ENCODE data around the gene OR6C68.

GRCh38 chr12:55499810-55500252, 7.7 kb downstream of the OR6C68 start:
- TF ChIP-seq, protein P1, sequence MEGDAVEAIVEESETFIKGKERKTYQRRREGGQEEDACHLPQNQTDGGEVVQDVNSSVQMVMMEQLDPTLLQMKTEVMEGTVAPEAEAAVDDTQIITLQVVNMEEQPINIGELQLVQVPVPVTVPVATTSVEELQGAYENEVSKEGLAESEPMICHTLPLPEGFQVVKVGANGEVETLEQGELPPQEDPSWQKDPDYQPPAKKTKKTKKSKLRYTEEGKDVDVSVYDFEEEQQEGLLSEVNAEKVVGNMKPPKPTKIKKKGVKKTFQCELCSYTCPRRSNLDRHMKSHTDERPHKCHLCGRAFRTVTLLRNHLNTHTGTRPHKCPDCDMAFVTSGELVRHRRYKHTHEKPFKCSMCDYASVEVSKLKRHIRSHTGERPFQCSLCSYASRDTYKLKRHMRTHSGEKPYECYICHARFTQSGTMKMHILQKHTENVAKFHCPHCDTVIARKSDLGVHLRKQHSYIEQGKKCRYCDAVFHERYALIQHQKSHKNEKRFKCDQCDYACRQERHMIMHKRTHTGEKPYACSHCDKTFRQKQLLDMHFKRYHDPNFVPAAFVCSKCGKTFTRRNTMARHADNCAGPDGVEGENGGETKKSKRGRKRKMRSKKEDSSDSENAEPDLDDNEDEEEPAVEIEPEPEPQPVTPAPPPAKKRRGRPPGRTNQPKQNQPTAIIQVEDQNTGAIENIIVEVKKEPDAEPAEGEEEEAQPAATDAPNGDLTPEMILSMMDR (IDR thresholded peaks at IDR 0.05; ENCODE audit: insufficient read depth, low read length, poor library complexity, severe bottlenecking), result no peak
- no peak for TF ChIP-seq EZH2phosphoT487 (conservative IDR thresholded peaks at IDR 0.05; ENCODE audit: low read length)

All from SU-DHL-6 (cell line).